HEK293 (cell line): ENCODE data around the gene PPP2R5E.

Experiments
- CTCF ChIA-PET: fragments of 350-600 bp; formaldehyde crosslinking; extraction: SDS; loops from one replicate; lab custom pipeline; 2021; ENCODE audit warnings: antibody characterized with exemption; lab: Yijun Ruan, JAX
- POLR2A ChIA-PET: fragments of 300-600 bp; formaldehyde crosslinking; extraction: SDS; loops from one replicate; lab custom pipeline; 2020; ENCODE audit warnings: antibody characterized with exemption, inconsistent platforms; lab: Yijun Ruan, JAX
- H3K27ac ChIP-seq: fragments of 200-500 bp; sonication (Bioruptor generic); 2 replicates; pipeline ENCODE4 v1.5.1; 2014; ENCODE audit warnings: low read depth, low read length, control low read depth, inconsistent platforms; ENCODE audit errors: extremely low read depth
- H3K36me3 ChIP-seq, 2 experiments: fragments of 200-500 bp in 1 of 2; sonication (Bioruptor generic) in 1 of 2; 1 replicate in 1 of 2; 2 replicates in 1 of 2; pipeline ENCODE4 v1.5.1; 2014 to 2017; ENCODE audit warnings: inconsistent platforms in 2 of 2, low read length in 2 of 2; ENCODE audit not compliant: control insufficient read depth in 2 of 2, insufficient read depth in 1 of 2
- H3K4me1 ChIP-seq: fragments of 200-500 bp; sonication (Bioruptor generic); 2 replicates; pipeline ENCODE4 v1.5.1; 2014; ENCODE audit warnings: mild to moderate bottlenecking, low read length, inconsistent platforms; ENCODE audit not compliant: control insufficient read depth, insufficient read depth
- H3K4me3 ChIP-seq: 2 replicates; pipeline ENCODE4 v1.5.1; 2011; ENCODE audit warnings: low read depth, mild to moderate bottlenecking, control low read depth, low read length, moderate library complexity
- H3K9me3 ChIP-seq: fragments of 200-500 bp; sonication (Bioruptor generic); 2 replicates; pipeline ENCODE4 v1.5.1; 2014; ENCODE audit warnings: low read depth, low read length, inconsistent platforms; ENCODE audit not compliant: control insufficient read depth, insufficient read depth
- CTCF ChIP-seq: fragments of 450-650 bp; formaldehyde crosslinking; IDR thresholded peaks from 2 replicates; pipeline ENCODE4 v1.5.1; 2016; ENCODE audit warnings: missing biosample characterization, missing genetic modification characterization
- HIC1 ChIP-seq: fragments of 450-650 bp; formaldehyde crosslinking; IDR thresholded peaks from 2 replicates; pipeline ENCODE4 v1.5.1; 2016; ENCODE audit warnings: missing biosample characterization, missing genetic modification characterization
- KLF1 ChIP-seq: fragments of 450-650 bp; formaldehyde crosslinking; IDR thresholded peaks from 2 replicates; pipeline ENCODE4 v1.5.1; 2016; ENCODE audit warnings: missing biosample characterization, missing genetic modification characterization
- SCRT1 ChIP-seq: fragments of 450-650 bp; formaldehyde crosslinking; IDR thresholded peaks from 2 replicates; pipeline ENCODE4 v1.5.1; 2016; ENCODE audit warnings: missing biosample characterization, missing genetic modification characterization, borderline replicate concordance
- ZBTB44 ChIP-seq: fragments of 450-650 bp; IDR thresholded peaks from 2 replicates; pipeline ENCODE4 v1.5.1; 2018; ENCODE audit warnings: missing biosample characterization, mild to moderate bottlenecking, missing genetic modification characterization
- ZNF16 ChIP-seq: fragments of 450-650 bp; formaldehyde crosslinking; IDR thresholded peaks from 2 replicates; pipeline ENCODE4 v1.5.1; 2016; ENCODE audit warnings: low read depth, missing biosample characterization, missing genetic modification characterization
- ZNF2 ChIP-seq: fragments of 450-650 bp; formaldehyde crosslinking; IDR thresholded peaks from 2 replicates; pipeline ENCODE4 v1.5.1; 2016; ENCODE audit warnings: missing biosample characterization, missing genetic modification characterization
- ZNF223 ChIP-seq: fragments of 450-650 bp; formaldehyde crosslinking; IDR thresholded peaks from 2 replicates; pipeline ENCODE4 v1.5.1; 2016; ENCODE audit warnings: missing biosample characterization, missing genetic modification characterization
- ZNF423 ChIP-seq: fragments of 450-650 bp; formaldehyde crosslinking; IDR thresholded peaks from 2 replicates; pipeline ENCODE4 v1.5.1; 2016; ENCODE audit warnings: missing biosample characterization, missing genetic modification characterization
- ZNF548 ChIP-seq: fragments of 450-650 bp; formaldehyde crosslinking; IDR thresholded peaks from 2 replicates; pipeline ENCODE4 v1.5.1; 2016; ENCODE audit warnings: missing biosample characterization, missing genetic modification characterization
- ZNF610 ChIP-seq: fragments of 450-650 bp; formaldehyde crosslinking; IDR thresholded peaks from 2 replicates; pipeline ENCODE4 v1.5.1; 2016; ENCODE audit warnings: missing biosample characterization, missing genetic modification characterization, borderline replicate concordance
- ZNF621 ChIP-seq: fragments of 450-650 bp; formaldehyde crosslinking; IDR thresholded peaks from 2 replicates; pipeline ENCODE4 v1.5.1; 2017; ENCODE audit warnings: missing biosample characterization, missing genetic modification characterization
- ZNF645 ChIP-seq: fragments of 450-650 bp; formaldehyde crosslinking; IDR thresholded peaks from 2 replicates; pipeline ENCODE4; 2016; ENCODE audit warnings: missing biosample characterization, missing genetic modification characterization
- ZNF654 ChIP-seq: fragments of 450-650 bp; formaldehyde crosslinking; IDR thresholded peaks from 2 replicates; pipeline ENCODE4 v1.5.1; 2016; ENCODE audit warnings: low read depth, missing biosample characterization, missing genetic modification characterization
- ZNF768 ChIP-seq: fragments of 450-650 bp; formaldehyde crosslinking; IDR thresholded peaks from 2 replicates; pipeline ENCODE4 v1.5.1; 2018; ENCODE audit warnings: missing biosample characterization, mild to moderate bottlenecking, missing genetic modification characterization

Gene PPP2R5E

GRCh38 chr14:63388766-63389431 lies 154.3 kb downstream of the PPP2R5E start:
- Histone ChIP-seq H3K9me3 (no peaks in the 10 kb centered on the region), H3K4me3 (no peak overlapping the region), H3K4me1 (no peaks in the 10 kb centered on the region), H3K36me3 (peaks cover 15 to 44% of the 10 kb centered on the region in 2 experiments), H3K27ac (no peak overlapping the region)
- POLR2A ChIA-PET: interaction anchor here (0.6 to 0.7 kb wide), 2 partner anchors 43 to 154 kb away, joined by 3 read pairs; no protein-coding TSS in a partner anchor
- CTCF ChIA-PET: interaction anchor here (0.6 to 1.7 kb wide), 22 partner anchors 9 to 381 kb away, joined by 3 to 9 read pairs (median 3); partner anchors contain the start of gene WDR89
- TF ChIP-seq ZNF768 (tag by site-specific recombination): no peak
- 0 out of 2 replicates have a peak, but pooled peaks have one; percentile 21 for TF ChIP-seq ZNF2 (tag by site-specific recombination)
- peak; percentile 63 for TF ChIP-seq ZNF654
- 0 out of 2 replicates have a peak, but pooled peaks have one; percentile 20 for TF ChIP-seq CTCF (tag by site-specific recombination)
- no peak for TF ChIP-seq SCRT1 (tag by site-specific recombination)

GRCh38 chr14:63387711-63388110 lies 155.5 kb downstream of the PPP2R5E start:
- CTCF ChIA-PET: interaction anchor here (0.5 to 0.9 kb wide), 4 partner anchors 22 to 584 kb away, joined by 3 to 4 read pairs (median 3); no protein-coding TSS in a partner anchor
- no peaks in the 10 kb centered on the region for H3K4me1 ChIP-seq
- POLR2A ChIA-PET: no interaction called here
- no peak for TF ChIP-seq HIC1 (tag by site-specific recombination)
- TF ChIP-seq ZBTB44: no peak
- no peak for TF ChIP-seq ZNF621 (tag by site-specific recombination)
- TF ChIP-seq ZNF654: no peak
- no peak for TF ChIP-seq KLF1 (tag by site-specific recombination)
- TF ChIP-seq ZNF423 (tag by site-specific recombination): no peak
- no peak for TF ChIP-seq ZNF610 (tag by site-specific recombination)
- TF ChIP-seq ZNF16 (tag by site-specific recombination): no peak
- no peak for TF ChIP-seq ZNF223 (tag by site-specific recombination)
- TF ChIP-seq ZNF548: no peak
- TF ChIP-seq ZNF645 (tag by site-specific recombination): no peak
- H3K4me3 ChIP-seq: no peak overlapping the region
- no peaks in the 10 kb centered on the region for H3K9me3 ChIP-seq
- peaks cover 14 to 48% of the 10 kb centered on the region in 2 experiments for H3K36me3 ChIP-seq
- H3K27ac ChIP-seq: no peak overlapping the region
